SK-N-SH treated with all-trans-retinoic acid at 6 μM for 48 hours (cell line): Measurements from ENCODE around the gene PSEN1.

ENCODE experiments used
- ATAC-seq: fragments of 200-7000 bp; cut with Tn5 transposase; 3 replicates; pipeline ENCODE4 v1.9.1; 2020; ENCODE audit warnings: mild to moderate bottlenecking, moderate library complexity
- ARNTL ChIP-seq: fragments of 450-650 bp; formaldehyde crosslinking; IDR thresholded peaks from 2 replicates; pipeline ENCODE4 v1.5.0; 2020; ENCODE audit warnings: low read depth, mild to moderate bottlenecking, moderate library complexity, borderline replicate concordance
- CREB5 ChIP-seq: fragments of 250-450 bp; sonication (Bioruptor Pico); IDR thresholded peaks from 2 replicates; pipeline ENCODE4 v1.5.1; 2020; ENCODE audit warnings: low read depth, mild to moderate bottlenecking, moderate library complexity
- CSDC2 ChIP-seq: fragments of 250-450 bp; sonication (Bioruptor Pico); IDR thresholded peaks from 2 replicates; pipeline ENCODE4 v1.5.0; 2020; ENCODE audit warnings: mild to moderate bottlenecking, moderate library complexity
- GLIS3 ChIP-seq: fragments of 250-450 bp; sonication (Bioruptor Pico); IDR thresholded peaks from 2 replicates; pipeline ENCODE4 v1.5.0; 2020; ENCODE audit warnings: mild to moderate bottlenecking, moderate library complexity
- ISL1 ChIP-seq: fragments of 250-450 bp; sonication (Bioruptor Pico); IDR thresholded peaks from 2 replicates; pipeline ENCODE4 v2.1.2; 2022; ENCODE audit warnings: mild to moderate bottlenecking, moderate library complexity
- OSR1 ChIP-seq: fragments of 250-450 bp; sonication (Bioruptor Pico); IDR thresholded peaks from 2 replicates; pipeline ENCODE4 v1.8.0; 2022; ENCODE audit warnings: moderate library complexity, mild to moderate bottlenecking, inconsistent platforms
- RARB ChIP-seq: fragments of 250-450 bp; sonication (Bioruptor Pico); IDR thresholded peaks from 2 replicates; pipeline ENCODE4 v1.8.0; 2021; ENCODE audit warnings: mild to moderate bottlenecking, moderate library complexity
- SNAI2 ChIP-seq: fragments of 250-450 bp; sonication (Bioruptor Pico); IDR thresholded peaks from 2 replicates; pipeline ENCODE4 v1.5.0; 2020; ENCODE audit warnings: mild to moderate bottlenecking, moderate library complexity
- TOX ChIP-seq: fragments of 250-450 bp; sonication (Bioruptor Pico); IDR thresholded peaks from 2 replicates; pipeline ENCODE4 v1.8.0; 2021; ENCODE audit warnings: mild to moderate bottlenecking, moderate library complexity, borderline replicate concordance
- TSHZ2 ChIP-seq: fragments of 250-450 bp; sonication (Bioruptor Pico); IDR thresholded peaks from 2 replicates; pipeline ENCODE4 v1.5.0; 2020; ENCODE audit warnings: mild to moderate bottlenecking, moderate library complexity
- ZC3H10 ChIP-seq: fragments of 250-450 bp; sonication (Bioruptor Pico); IDR thresholded peaks from 2 replicates; pipeline ENCODE4 v1.5.1; 2021; ENCODE audit warnings: mild to moderate bottlenecking, moderate library complexity
- ZFP3 ChIP-seq: fragments of 250-450 bp; sonication (Bioruptor Pico); IDR thresholded peaks from 2 replicates; pipeline ENCODE4 v1.5.0; 2020; ENCODE audit warnings: mild to moderate bottlenecking, moderate library complexity
- ZFP30 ChIP-seq: fragments of 450-650 bp; formaldehyde crosslinking; IDR thresholded peaks from 2 replicates; pipeline ENCODE4 v1.5.0; 2022; ENCODE audit warnings: mild to moderate bottlenecking, moderate library complexity
- ZNF565 ChIP-seq: fragments of 450-650 bp; formaldehyde crosslinking; conservative IDR thresholded peaks from 2 replicates; pipeline ENCODE4 v1.5.0; 2020; ENCODE audit warnings: low read depth, mild to moderate bottlenecking, moderate library complexity
- ZNF70 ChIP-seq: fragments of 450-650 bp; formaldehyde crosslinking; IDR thresholded peaks from 2 replicates; pipeline ENCODE4 v1.5.0; 2020; ENCODE audit warnings: mild to moderate bottlenecking, moderate library complexity
- ZNF8 ChIP-seq: fragments of 450-650 bp; formaldehyde crosslinking; IDR thresholded peaks from 2 replicates; pipeline ENCODE4 v1.5.0; 2020; ENCODE audit warnings: mild to moderate bottlenecking, moderate library complexity
- TF ChIP-seq, protein P1 (sequence below): fragments of 250-450 bp; sonication (Bioruptor Pico); IDR thresholded peaks from 2 replicates; pipeline ENCODE4 v1.5.1; 2021; ENCODE audit warnings: mild to moderate bottlenecking, moderate library complexity
- TF ChIP-seq, protein P2 (sequence below): fragments of 250-450 bp; sonication (Bioruptor Pico); IDR thresholded peaks from 2 replicates; pipeline ENCODE4 v1.8.0; 2021; ENCODE audit warnings: low read depth, mild to moderate bottlenecking, moderate library complexity, borderline replicate concordance

PSEN1 gene

DNA sequence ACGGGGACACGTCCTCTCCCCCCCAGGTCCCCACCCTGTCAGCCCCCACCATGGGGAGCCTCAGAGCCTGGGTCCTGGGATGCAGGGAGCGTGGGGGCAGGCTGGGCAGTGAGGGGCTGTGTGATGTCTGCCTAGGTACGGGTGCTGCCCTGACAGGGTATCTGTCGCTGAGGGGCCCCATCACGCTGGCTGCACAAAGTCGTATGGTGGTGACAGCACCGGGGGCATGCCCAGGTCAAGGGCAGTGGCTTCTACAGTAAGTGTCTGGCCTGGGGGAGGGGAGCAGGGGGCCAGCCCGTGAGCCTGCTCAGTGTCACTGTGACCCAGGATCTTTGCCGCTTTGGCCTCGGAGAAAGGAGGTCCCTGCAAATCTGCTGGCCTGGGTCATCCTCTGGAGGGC is 124.3 kb downstream of the PSEN1 start (continued):
- TF ChIP-seq TSHZ2 = no peak
- no peak for TF ChIP-seq ZFP30 (CRISPR knock-in tag)
- no peak for TF ChIP-seq ZNF8 (CRISPR knock-in tag)
- TF ChIP-seq ZNF565 (CRISPR knock-in tag) = no peak
- TF ChIP-seq ISL1 (CRISPR knock-in tag) = no peak
- TF ChIP-seq OSR1 (CRISPR knock-in tag) = no peak

DNA sequence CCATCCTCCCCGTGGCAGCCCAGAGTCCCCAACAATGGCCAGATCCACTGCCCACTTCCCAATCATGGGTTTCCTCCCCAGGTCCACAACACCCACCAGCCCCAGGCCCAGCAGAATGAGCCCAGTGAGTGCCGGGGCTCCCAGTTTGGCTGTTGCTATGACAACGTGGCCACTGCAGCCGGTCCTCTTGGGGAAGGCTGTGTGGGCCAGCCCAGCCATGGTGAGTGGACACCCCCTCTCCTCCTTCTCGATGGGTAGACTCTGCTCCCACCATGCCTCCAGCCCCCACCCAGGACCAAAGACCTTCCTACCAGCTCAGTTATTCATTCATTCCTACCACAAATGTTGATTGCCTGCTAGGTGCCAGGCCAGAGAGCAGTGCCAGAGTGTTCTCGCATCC is 124.8 kb downstream of the PSEN1 start:
- no peak for TF ChIP-seq ZNF70
- no peak for TF ChIP-seq ZFP30 (CRISPR knock-in tag)
- no peak for TF ChIP-seq CSDC2 (CRISPR knock-in tag)
- TF ChIP-seq ZNF8 (CRISPR knock-in tag) = no peak
- TF ChIP-seq GLIS3 (CRISPR knock-in tag) = no peak
- no peak for TF ChIP-seq ZC3H10
- TF ChIP-seq ZFP3 (CRISPR knock-in tag) = no peak
- TF ChIP-seq, protein P1, sequence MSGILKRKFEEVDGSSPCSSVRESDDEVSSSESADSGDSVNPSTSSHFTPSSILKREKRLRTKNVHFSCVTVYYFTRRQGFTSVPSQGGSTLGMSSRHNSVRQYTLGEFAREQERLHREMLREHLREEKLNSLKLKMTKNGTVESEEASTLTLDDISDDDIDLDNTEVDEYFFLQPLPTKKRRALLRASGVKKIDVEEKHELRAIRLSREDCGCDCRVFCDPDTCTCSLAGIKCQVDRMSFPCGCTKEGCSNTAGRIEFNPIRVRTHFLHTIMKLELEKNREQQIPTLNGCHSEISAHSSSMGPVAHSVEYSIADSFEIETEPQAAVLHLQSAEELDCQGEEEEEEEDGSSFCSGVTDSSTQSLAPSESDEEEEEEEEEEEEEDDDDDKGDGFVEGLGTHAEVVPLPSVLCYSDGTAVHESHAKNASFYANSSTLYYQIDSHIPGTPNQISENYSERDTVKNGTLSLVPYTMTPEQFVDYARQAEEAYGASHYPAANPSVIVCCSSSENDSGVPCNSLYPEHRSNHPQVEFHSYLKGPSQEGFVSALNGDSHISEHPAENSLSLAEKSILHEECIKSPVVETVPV = no peak
- TF ChIP-seq ARNTL (CRISPR knock-in tag) = no peak
- TF ChIP-seq RARB (CRISPR knock-in tag) = no peak
- TF ChIP-seq, protein P2, sequence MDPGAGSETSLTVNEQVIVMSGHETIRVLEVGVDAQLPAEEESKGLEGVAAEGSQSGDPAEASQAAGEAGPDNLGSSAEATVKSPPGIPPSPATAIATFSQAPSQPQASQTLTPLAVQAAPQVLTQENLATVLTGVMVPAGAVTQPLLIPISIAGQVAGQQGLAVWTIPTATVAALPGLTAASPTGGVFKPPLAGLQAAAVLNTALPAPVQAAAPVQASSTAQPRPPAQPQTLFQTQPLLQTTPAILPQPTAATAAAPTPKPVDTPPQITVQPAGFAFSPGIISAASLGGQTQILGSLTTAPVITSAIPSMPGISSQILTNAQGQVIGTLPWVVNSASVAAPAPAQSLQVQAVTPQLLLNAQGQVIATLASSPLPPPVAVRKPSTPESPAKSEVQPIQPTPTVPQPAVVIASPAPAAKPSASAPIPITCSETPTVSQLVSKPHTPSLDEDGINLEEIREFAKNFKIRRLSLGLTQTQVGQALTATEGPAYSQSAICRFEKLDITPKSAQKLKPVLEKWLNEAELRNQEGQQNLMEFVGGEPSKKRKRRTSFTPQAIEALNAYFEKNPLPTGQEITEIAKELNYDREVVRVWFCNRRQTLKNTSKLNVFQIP (CRISPR knock-in tag) = no peak
- no peak for TF ChIP-seq SNAI2 (CRISPR knock-in tag)
- no peak for TF ChIP-seq CREB5 (CRISPR knock-in tag)
- TF ChIP-seq ZNF565 (CRISPR knock-in tag) = no peak
- TF ChIP-seq, all 23 proteins: peak for 0
- no peak for ATAC-seq

DNA sequence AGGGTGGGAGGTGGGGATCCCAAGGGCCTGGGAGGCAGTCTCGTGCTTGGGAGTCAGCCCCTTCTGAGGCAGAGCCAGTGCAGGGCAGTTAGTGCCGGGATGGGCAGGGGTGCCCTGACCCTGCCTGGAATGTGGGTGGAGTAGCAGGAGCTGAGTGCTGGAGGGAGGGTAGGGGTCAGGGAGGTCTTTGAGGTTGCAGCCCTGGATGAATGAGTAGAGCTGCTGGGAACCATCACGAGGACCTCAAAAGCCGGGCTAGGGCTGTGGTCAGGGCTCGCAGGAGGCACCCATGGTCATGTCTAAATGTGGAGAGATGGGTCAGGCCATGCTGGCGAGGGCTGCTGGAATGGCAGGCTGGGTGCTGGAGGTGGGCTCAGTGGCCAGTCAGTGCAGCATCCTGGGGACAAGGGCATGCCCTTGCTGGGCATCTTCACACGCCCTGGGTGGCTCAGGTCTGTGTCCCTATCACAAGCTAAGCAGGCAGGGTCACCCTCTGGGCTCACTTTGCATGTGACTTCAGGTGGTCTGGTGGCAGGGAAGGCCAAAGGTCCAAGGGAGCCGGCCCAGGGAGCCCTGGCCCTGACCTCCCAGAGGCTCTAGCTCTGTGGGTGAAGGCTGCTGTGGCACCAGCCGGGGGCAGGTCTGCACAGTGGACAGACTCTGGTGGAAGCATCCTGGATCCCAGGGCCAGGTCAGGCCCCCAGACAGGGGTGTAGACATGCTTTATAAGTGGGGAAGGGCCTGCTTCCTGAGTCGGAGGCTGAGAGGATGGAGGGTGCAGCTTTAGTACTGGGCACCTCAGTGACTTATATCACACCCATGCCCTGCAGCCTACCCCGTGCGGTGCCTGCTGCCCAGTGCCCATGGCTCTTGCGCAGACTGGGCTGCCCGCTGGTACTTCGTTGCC is 125.5 kb downstream of the PSEN1 start:
- TF ChIP-seq ISL1 (CRISPR knock-in tag) (no peak), ZNF70 (no peak), TSHZ2 (no peak), ZNF565 (CRISPR knock-in tag) (no peak), TOX (CRISPR knock-in tag) (no peak), SNAI2 (CRISPR knock-in tag) (no peak), CREB5 (CRISPR knock-in tag) (no peak)
- ATAC-seq = no peak
